Pulmonary artery endothelial cell (primary cell): ENCODE data around the gene RBM26. TPM values are rescaled to one million over a fixed set of nuclear protein-coding genes. Genes with fewer than 3 reads are reported as not detected.

Source experiments
- DNase-seq: peaks from one replicate; pipeline ENCODE4 v3.0.0-alpha.2; 2011; ENCODE audit warnings: low read depth, low spot score
- total RNA-seq: library from RNA; depleted of rRNA; stranded (reverse); fragments of >200 nt; gene quantifications from 2 replicates; pipeline ENCODE4 v1.2.3, GENCODE V29; 2014

RBM26 gene
- total RNA-seq, result 16.2 and 25.9 TPM in 2 replicates

DNA sequence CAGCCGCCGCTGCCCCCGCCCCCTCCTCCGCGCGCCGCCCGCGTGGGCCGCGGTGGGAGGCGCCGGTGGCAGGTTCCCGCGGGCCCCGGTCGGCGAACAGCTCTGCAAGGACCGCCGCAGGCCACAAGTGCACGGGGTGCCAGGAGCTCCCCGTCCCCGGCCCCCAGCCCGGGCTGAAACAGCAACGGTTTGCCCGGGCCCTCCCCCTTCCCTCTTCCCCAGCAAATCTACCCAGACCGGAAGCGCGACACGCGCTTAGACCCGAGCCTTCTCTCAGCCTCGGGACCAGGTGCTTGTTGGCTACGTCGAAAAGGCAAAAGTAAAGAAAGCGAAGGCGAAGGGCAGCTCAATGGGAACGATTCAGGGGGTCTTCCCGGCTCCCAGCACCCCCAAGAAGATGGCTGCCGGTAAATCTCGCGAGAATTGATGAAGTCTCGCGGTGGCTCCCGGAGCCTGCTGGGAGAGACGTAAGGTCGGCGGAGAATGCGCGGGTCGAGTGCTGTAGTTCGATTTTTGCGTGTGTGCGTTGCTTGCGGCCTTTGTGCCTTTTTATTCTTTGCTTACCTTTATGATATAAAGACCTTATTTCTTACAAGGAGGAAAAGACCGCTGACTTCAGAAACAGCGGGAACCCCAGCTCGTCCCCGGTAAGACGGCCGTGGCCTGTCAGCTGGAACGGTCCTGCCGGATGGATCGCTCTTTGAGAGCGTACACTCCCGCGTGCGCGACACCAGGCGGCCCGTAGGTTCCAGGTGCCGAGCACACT, at the start of gene RBM26:
RBM26 (minus strand) TSS at position 425 of the 766 bp plus-strand sequence. CDS start 481 bp downstream, outside the sequence.
- peak; percentile 78 for DNase-seq

- DNase-seq, result no peak
Measured at GRCh38 chr13:79455331-79455730, 49.3 kb upstream of the RBM26 start.

- DNase-seq, result no peak
Measured at GRCh38 chr13:79452239-79452913, 46.3 kb upstream of the RBM26 start.

DNA sequence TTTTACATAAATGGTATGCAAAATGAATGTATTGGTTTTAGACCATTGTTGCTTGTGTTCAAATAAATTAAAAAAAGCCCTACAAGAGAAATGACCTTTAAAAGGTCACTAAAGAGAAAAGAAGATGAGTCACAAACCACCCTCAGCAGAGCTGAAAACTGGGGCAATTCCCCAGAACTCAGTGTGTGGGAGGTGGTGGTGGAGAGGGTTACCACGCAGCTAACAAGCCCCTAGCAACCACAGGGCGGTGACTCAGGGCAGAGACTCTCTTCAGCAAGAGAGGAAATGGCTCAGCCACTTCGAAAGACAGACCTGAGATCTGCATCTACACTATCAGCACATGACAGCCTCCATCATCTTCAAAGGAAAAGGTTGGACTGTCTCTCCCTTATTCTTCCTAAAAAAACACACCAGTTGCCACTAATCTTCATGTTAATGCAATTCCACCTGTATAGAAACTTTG, 45.5 kb upstream of the RBM26 start:
- DNase-seq, result peak; percentile 5

DNA sequence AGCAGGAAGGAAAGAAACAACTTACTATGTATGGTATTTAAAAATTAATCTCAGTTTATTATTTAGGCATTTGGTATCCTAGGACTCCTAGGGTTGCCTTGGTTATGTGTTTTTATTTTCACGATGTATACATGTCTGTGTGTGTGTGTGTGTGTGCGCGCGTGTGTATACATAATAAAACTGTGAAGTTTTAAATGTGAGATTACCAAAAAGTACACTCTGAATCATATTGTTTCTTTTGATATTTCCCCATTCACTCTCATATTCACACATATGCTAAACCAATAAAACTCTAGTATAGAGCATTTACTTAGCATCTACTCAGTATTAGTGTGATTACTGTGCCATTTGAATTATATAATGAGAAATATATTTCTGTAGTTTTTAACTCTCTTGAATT, 44.1 kb upstream of the RBM26 start:
- no peak for DNase-seq

- no peak for DNase-seq
Measured at GRCh38 chr13:79448413-79448812, 42.4 kb upstream of the RBM26 start.

- no peak for DNase-seq
Measured at GRCh38 chr13:79447741-79448140, 41.7 kb upstream of the RBM26 start.

DNA sequence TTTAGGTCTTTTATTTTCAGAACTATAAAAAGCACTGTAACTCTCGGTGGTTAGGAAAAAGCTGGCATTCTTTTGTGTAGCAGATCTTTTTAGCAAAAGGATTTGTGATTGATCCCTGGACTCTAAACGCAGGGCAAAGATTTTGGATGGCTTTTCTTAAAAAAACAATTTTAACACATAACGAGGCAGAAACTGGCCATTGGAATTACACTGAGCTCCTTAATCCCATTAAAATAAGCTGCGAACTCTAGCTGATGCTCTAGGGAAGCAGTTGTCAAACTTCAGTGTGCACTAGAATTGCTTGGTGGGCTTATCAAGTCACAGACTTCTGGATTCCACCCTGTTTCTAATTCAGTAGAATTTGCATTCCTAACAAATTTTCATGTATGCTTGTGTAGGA, 41.1 kb upstream of the RBM26 start:
- no peak for DNase-seq

- DNase-seq, result no peak
Measured at GRCh38 chr13:79445968-79446645, 40.1 kb upstream of the RBM26 start.

- no peak for DNase-seq
Measured at GRCh38 chr13:79442706-79443105, 36.7 kb upstream of the RBM26 start.

DNA sequence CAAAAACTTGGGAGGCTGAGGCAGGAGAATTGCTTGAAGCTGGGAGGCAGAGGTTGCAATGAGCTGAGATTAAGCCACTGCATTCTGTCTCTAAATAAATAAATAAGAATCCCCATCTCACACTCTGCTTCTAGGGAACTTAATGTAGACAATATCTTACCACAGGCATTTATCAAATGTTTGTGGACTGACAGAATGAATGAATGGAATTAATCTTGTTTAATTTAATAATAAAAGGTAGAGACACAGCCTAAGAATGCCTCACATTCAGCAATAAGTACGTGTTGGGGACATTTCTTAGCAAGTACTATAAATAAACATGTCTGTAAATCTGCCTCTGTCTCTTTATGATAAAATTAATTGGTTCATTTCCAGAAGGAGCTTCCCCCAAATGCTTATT, 36.2 kb upstream of the RBM26 start:
- no peak for DNase-seq

- no peak for DNase-seq
Measured at GRCh38 chr13:79440958-79441528, 35.0 kb upstream of the RBM26 start.

GRCh38 chr13:79439275-79439674, 33.2 kb upstream of the RBM26 start:
- DNase-seq, result no peak

GRCh38 chr13:79435561-79435990, 29.5 kb upstream of the RBM26 start:
- no peak for DNase-seq

GRCh38 chr13:79434556-79434955, 28.5 kb upstream of the RBM26 start:
- no peak for DNase-seq

GRCh38 chr13:79432992-79433391, 26.9 kb upstream of the RBM26 start:
- DNase-seq, result no peak

DNA sequence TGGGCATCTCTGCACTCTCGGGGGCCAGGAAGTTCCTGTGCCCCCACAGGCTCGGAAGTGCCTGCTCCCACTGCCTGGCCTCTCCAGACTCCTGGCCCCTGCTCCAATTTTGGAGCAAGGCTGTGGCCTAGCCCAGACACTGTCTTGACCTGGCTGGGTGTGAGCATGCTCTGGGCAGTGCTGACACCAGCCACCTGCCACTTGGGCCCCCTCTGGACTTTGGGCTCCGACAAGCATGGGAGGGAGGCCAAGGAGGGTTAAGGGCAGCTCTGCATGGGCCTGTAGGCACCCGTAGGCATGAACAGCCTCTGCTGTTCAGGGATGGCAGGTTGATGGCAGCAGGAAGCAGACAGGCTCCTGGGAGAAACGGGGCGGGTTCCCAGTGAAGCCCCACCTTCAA, 26.0 kb upstream of the RBM26 start:
- no peak for DNase-seq

GRCh38 chr13:79429309-79429708, 23.3 kb upstream of the RBM26 start:
- DNase-seq, result no peak

DNA sequence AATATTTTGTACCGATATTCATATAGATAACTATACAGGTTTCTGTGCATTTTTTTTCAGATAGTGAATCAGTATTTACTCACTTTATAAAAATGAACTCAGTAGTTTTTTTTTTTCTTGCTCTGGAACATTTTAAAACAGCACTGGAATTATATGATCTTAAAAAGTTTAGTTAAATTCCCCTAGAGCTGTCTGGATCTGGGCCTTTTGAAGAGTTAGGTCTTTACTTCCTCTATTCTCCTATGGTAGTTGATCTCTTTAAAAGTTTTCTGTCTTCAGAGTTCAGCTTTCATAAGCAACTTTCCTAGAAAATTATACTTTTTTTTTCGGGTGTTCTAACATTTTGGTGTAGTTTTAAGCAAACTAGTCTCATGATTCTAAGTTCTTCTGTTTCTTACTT, 21.8 kb upstream of the RBM26 start:
- DNase-seq, result no peak

DNA sequence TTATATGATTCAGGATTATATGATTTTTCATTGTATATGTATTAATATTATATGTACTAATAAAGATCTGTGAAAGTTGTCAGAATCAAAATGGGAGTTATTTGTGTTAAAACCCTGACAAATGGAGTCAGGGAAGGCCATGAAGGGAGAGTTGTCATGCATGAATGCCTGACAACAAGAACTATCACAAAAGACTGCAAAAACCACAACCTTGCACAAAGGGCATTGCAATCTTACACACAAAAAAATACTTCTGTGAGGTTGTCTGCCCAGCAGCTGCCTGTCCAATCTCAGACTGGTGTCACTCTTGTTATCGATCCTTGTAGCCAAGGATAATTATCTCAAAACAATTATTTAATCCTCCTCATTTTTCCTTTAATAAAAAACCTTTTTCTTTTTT, 21.2 kb upstream of the RBM26 start:
- no peak for DNase-seq

DNA sequence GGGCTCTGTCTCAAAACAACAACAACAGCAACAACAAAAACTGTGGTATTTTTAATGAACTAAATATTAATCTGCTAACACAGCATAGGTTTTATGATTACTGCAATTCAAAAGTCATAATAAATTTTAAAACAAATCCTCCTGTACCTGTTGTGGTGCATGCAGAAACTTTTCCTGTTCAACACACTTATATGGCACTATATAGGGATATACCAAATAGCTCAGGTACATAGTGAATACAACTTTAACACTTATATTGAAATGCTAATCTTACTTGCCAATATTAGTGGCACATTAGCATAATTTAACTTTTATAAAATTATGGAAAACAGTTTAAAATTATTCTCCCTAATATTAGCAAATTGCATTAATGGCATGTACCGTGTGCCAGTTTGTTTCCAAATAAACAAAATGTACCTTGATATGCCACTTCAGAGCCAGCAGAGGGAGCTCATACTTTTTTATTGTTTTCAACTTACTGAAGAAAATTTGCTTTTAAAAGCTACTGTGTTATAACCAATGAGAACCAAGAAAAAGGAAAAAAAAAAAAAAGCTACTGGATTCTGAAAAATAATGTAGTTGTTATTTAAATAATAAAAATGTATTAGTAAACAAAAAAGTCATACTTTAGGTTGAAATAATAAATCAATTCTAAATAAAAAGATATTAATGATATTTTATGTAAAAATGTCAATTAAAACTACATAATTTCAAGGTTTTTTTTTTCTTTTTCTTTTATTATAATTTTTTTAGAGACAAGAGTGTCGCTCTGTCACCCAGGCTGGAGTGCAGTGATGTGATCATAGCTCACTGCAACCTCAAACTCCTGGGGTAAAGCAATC, 18.0 kb upstream of the RBM26 start:
- no peak for DNase-seq
